OCI-LY7 (cell line): Measurements from ENCODE around the gene B3GALNT1. TPM values are rescaled to one million over a fixed set of nuclear protein-coding genes. Genes with fewer than 3 reads are reported as not detected.
A peak's percentile ranks its signal among the peaks of the same experiment; 100 is the strongest.

Experiments
- BruUV-seq: library from RNA; stranded (reverse); fragments of 400-500 nt; replicated peaks from 2 replicates; lab custom pipeline; 2021; lab: Mats Ljungman, UMichigan
- CTCF ChIA-PET: fragments of 300-600 bp; sonication (Branson Sonifier 250); formaldehyde crosslinking; loops from one replicate; lab custom pipeline; 2022; ENCODE audit warnings: antibody characterized with exemption; ENCODE audit not compliant: unreplicated experiment; lab: Charles Lee
- POLR2A ChIA-PET: fragments of 300-600 bp; sonication (Branson Sonifier 250); formaldehyde crosslinking; loops from one replicate; lab custom pipeline; 2022; ENCODE audit warnings: antibody characterized with exemption; lab: Charles Lee
- DNase-seq: peaks from one replicate; pipeline ENCODE4 v3.0.0-alpha.2; 2015; ENCODE audit warnings: low spot score
- H2AFZ ChIP-seq: fragments of 200-600 bp; sonication (generic), shearing (Covaris generic); 2 replicates; pipeline ENCODE4 v1.6.1; 2014; ENCODE audit warnings: mild to moderate bottlenecking, antibody characterized with exemption, low read length, moderate library complexity
- H3K27ac ChIP-seq: fragments of 200-600 bp; sonication (generic); 2 replicates; pipeline ENCODE4 v1.5.1; 2014; ENCODE audit warnings: mixed run types, low read depth, mild to moderate bottlenecking, moderate library complexity, low read length, inconsistent platforms; ENCODE audit not compliant: poor library complexity, severe bottlenecking
- H3K36me3 ChIP-seq: fragments of 200-600 bp; sonication (generic); 2 replicates; pipeline ENCODE4 v1.6.1; 2014; ENCODE audit warnings: mild to moderate bottlenecking, antibody characterized with exemption, low read length, moderate library complexity, mixed read lengths; ENCODE audit not compliant: insufficient read depth
- H3K4me1 ChIP-seq: fragments of 200-600 bp; sonication (generic); 2 replicates; pipeline ENCODE4 v1.5.1; 2014; ENCODE audit warnings: mild to moderate bottlenecking, low read length; ENCODE audit not compliant: insufficient read depth, poor library complexity, severe bottlenecking
- H3K4me2 ChIP-seq: fragments of 200-600 bp; sonication (generic); 2 replicates; pipeline ENCODE4 v1.6.1; 2014; ENCODE audit warnings: mild to moderate bottlenecking, low read length
- H3K4me3 ChIP-seq: fragments of 200-600 bp; sonication (generic); 2 replicates; pipeline ENCODE4 v1.5.1; 2014; ENCODE audit warnings: mild to moderate bottlenecking, low read depth, low read length; ENCODE audit not compliant: poor library complexity, severe bottlenecking
- H3K79me2 ChIP-seq: fragments of 200-600 bp; sonication (generic); 2 replicates; pipeline ENCODE4 v1.6.1; 2016; ENCODE audit warnings: low read depth, mild to moderate bottlenecking, low read length, moderate library complexity, mixed read lengths; ENCODE audit not compliant: insufficient read depth
- H3K9me2 ChIP-seq: fragments of 200-600 bp; sonication (generic); 2 replicates; pipeline ENCODE4 v1.6.1; 2016; ENCODE audit warnings: mild to moderate bottlenecking, low read length, mixed read lengths; ENCODE audit not compliant: insufficient read depth
- H3K9me3 ChIP-seq: fragments of 200-600 bp; sonication (generic); 2 replicates; pipeline ENCODE4 v1.6.1; 2014; ENCODE audit warnings: mild to moderate bottlenecking, mixed run types, low read length, mixed read lengths
- H4K20me1 ChIP-seq: fragments of 200-600 bp; sonication (generic); 2 replicates; pipeline ENCODE4 v1.6.1; 2014; ENCODE audit warnings: mild to moderate bottlenecking, antibody characterized with exemption, low read length, moderate library complexity, mixed read lengths; ENCODE audit not compliant: insufficient read depth
- EZH2phosphoT487 ChIP-seq: fragments of 200-600 bp; sonication (generic); IDR thresholded peaks from 2 replicates; pipeline ENCODE4 v1.6.1; 2018; ENCODE audit warnings: low read depth, borderline replicate concordance, mild to moderate bottlenecking, mixed run types, antibody characterized with exemption, low read length, moderate library complexity, mixed read lengths
- intact Hi-C: fragments of 100-400 bp; cut with micrococcal nuclease; formaldehyde crosslinking; loops from one replicate; pipeline ENCODE4 v1.10.0; 2022; ENCODE audit not compliant: unreplicated experiment
- total RNA-seq, 2 experiments: library from RNA; depleted of rRNA in 1 of 2; stranded (reverse); fragments of >200 nt in 1 of 2; shearing (Covaris generic) in 1 of 2; gene quantifications; 2 replicates each; pipeline ENCODE4 v1.2.3, GENCODE V29; 2014 to 2022
- TF ChIP-seq, protein P1 (sequence below): fragments of 200-600 bp; sonication (generic); conservative IDR thresholded peaks from 2 replicates; pipeline ENCODE4 v1.5.1; 2014; ENCODE audit warnings: mild to moderate bottlenecking, antibody characterized with exemption, low read length, moderate library complexity, mixed read lengths

B3GALNT1 gene
- total RNA-seq, 2 experiments from 2014 or later: not detected

DNA sequence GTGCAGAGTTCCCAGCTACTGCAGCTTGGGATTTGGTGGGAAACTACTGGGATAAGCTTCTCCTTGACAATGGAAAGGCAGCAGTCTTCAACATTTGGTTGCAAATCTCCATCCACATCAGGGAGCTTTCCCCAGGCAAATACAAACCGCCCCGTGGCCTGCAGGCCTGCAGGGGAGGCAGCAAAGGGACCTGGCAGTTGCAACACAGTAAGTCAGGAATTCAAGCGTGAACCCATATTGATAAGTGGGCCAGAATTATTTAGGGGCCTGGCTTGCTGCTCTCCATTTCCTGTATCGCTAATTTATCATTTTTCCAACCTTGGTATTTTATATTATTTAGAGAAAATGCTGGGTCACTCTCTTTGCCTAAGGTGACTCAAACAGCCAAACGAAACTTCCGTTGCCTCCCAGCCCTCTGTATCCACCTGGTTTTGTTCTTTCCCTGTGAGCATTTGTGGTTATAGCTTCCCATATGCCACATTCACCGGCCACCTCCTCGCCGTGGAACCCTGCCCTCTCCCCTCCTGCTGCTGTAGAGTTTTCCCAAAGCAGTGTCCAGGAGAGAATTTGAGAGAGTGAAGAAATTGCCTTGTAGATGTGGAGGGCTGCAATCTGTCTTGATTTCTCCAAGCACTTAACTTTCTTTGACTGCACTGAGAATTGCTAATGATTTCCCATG lies 34.8 kb downstream of the B3GALNT1 start:
- H3K27ac ChIP-seq: peak overlapping the region; percentile 93
- no peaks in the 10 kb centered on the region for H3K9me3 ChIP-seq
- H3K79me2 ChIP-seq: no peaks in the 10 kb centered on the region
- no TSS peak for BruUV-seq
- CTCF ChIA-PET: interaction anchor here (0.9 to 1.0 kb wide), 2 partner anchors 12 to 55 kb away, joined by 3 read pairs; no protein-coding TSS in a partner anchor
- peaks cover 63% of the 10 kb centered on the region for H3K4me1 ChIP-seq
- intact Hi-C loops: loop anchor here (10.0 kb wide), 1 partner anchor 506 kb away; the partner anchor contains the start of gene KPNA4
- POLR2A ChIA-PET: interaction anchor here (0.5 to 1.9 kb wide), 16 partner anchors 8 to 1219 kb away, joined by 3 to 10 read pairs (median 3); partner anchors contain the start of gene NMD3
- no peaks in the 10 kb centered on the region; the same call in 1 of the 2 replicates for H3K36me3 ChIP-seq
- TF ChIP-seq, protein P1, sequence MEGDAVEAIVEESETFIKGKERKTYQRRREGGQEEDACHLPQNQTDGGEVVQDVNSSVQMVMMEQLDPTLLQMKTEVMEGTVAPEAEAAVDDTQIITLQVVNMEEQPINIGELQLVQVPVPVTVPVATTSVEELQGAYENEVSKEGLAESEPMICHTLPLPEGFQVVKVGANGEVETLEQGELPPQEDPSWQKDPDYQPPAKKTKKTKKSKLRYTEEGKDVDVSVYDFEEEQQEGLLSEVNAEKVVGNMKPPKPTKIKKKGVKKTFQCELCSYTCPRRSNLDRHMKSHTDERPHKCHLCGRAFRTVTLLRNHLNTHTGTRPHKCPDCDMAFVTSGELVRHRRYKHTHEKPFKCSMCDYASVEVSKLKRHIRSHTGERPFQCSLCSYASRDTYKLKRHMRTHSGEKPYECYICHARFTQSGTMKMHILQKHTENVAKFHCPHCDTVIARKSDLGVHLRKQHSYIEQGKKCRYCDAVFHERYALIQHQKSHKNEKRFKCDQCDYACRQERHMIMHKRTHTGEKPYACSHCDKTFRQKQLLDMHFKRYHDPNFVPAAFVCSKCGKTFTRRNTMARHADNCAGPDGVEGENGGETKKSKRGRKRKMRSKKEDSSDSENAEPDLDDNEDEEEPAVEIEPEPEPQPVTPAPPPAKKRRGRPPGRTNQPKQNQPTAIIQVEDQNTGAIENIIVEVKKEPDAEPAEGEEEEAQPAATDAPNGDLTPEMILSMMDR: no peak
- TF ChIP-seq EZH2phosphoT487: no peak
- no peak for DNase-seq
- H2AFZ ChIP-seq: peak overlapping the region; percentile 32; the same call in 1 of the 2 replicates
- peak overlapping the region; percentile 2 for H3K4me3 ChIP-seq
- no peaks in the 10 kb centered on the region for H3K9me2 ChIP-seq
- H4K20me1 ChIP-seq: no peaks in the 10 kb centered on the region
- H3K4me2 ChIP-seq: peak overlapping the region; percentile 79

DNA sequence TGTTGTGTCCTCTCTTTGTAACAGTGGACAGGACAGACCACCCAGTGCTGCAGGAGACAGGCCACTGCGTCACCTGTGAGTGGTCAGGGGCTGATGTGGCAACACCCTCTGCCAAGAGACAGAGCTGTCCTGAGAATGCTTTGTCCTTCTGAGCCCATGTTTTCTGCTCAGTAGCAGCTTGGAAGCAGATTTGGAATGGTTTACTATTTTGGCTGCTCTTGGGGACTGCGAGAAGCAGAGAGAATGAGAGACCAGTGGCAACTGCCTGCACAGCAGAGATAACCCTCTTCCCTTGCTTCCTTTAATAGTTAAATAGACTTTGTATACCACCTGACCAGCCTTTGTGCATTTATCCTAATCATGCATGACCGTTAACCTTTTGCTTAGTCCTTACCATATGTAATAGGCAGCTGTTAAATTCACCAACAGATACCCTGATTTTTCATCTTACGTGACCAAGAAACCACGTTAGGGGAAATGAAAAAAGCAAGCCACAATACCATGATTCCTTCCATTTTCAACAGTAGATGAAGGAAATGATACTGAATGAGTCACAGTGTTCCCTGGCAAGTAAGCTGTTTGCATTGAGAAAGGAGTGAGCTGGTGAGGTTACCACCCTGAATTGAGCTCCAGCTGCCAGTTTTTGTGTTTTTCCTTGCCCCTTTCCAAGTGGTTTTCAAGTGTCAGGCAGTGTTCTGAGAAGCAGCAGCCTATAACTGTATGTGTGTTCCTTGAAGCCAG lies 35.5 kb downstream of the B3GALNT1 start:
- ChIA-PET CTCF (interaction anchor here (0.9 to 1.0 kb wide), 2 partner anchors 13 to 54 kb away, joined by 3 read pairs; no protein-coding TSS in a partner anchor), POLR2A (interaction anchor here (0.5 to 1.9 kb wide), 14 partner anchors 9 to 513 kb away, joined by 3 to 7 read pairs (median 4); partner anchors contain the start of gene NMD3)
- DNase-seq: peak; percentile 87
- Histone ChIP-seq H3K4me1 (peaks cover 66% of the 10 kb centered on the region), H3K36me3 (no peaks in the 10 kb centered on the region; the same call in 1 of the 2 replicates), H4K20me1 (no peaks in the 10 kb centered on the region), H3K79me2 (no peaks in the 10 kb centered on the region), H3K4me2 (peak overlapping the region; percentile 79), H3K4me3 (peak overlapping the region; percentile 49), H2AFZ (peak overlapping the region; percentile 32; the same call in 1 of the 2 replicates), H3K9me2 (no peaks in the 10 kb centered on the region), H3K27ac (peak overlapping the region; percentile 93), H3K9me3 (no peaks in the 10 kb centered on the region)
- intact Hi-C loops: loop anchor here (1.0 to 10.0 kb wide), 4 partner anchors 52 to 505 kb away; partner anchors contain the start of genes KPNA4, NMD3 and PPM1L
- TF ChIP-seq, protein P1: no peak
- TF ChIP-seq EZH2phosphoT487: no peak
- BruUV-seq: TSS peak; percentile 89
